NT2/D1 (cell line): Measurements from ENCODE around the gene ASIP.

Source experiments
- SUZ12 ChIP-seq: IDR thresholded peaks from 2 replicates; pipeline ENCODE4 v1.6.1; 2011; ENCODE audit not compliant: insufficient read length, insufficient read depth; ENCODE audit errors: extremely low read depth
- YY1 ChIP-seq: IDR thresholded peaks from 2 replicates; pipeline ENCODE4 v1.6.1; 2011; ENCODE audit not compliant: insufficient read length, insufficient read depth
- ZNF274 ChIP-seq: IDR thresholded peaks from 2 replicates; pipeline ENCODE4 v1.6.1; 2011; ENCODE audit warnings: mild to moderate bottlenecking, low read depth, low read length

- TF ChIP-seq ZNF274 (no peak), YY1 (no peak), SUZ12 (no peak)
Measured at GRCh38 chr20:34295284-34295683, 54.1 kb downstream of the ASIP start.
